Neuron (in vitro differentiated cells): ENCODE data around the gene FIS1.

Experiments used
- H2AFZ ChIP-seq: one replicate; pipeline ENCODE4 v1.6.1; 2013; ENCODE audit warnings: low read depth, mild to moderate bottlenecking, inconsistent platforms, low read length, moderate library complexity
- H3K27me3 ChIP-seq: one replicate; pipeline ENCODE4 v1.6.1; 2013; ENCODE audit warnings: low read length; ENCODE audit not compliant: insufficient read depth
- H3K36me3 ChIP-seq: one replicate; pipeline ENCODE4 v1.6.1; 2013; ENCODE audit warnings: low read length; ENCODE audit not compliant: insufficient read depth
- H3K4me1 ChIP-seq: one replicate; pipeline ENCODE4 v1.6.1; 2013; ENCODE audit warnings: low read length; ENCODE audit not compliant: insufficient read depth
- H3K4me3 ChIP-seq: 2 replicates; pipeline ENCODE4 v1.5.1; 2013; ENCODE audit warnings: mild to moderate bottlenecking, low read length, moderate library complexity
- H3K9me3 ChIP-seq: one replicate; pipeline ENCODE4 v1.6.1; 2013; ENCODE audit warnings: low read length

The FIS1 gene

DNA sequence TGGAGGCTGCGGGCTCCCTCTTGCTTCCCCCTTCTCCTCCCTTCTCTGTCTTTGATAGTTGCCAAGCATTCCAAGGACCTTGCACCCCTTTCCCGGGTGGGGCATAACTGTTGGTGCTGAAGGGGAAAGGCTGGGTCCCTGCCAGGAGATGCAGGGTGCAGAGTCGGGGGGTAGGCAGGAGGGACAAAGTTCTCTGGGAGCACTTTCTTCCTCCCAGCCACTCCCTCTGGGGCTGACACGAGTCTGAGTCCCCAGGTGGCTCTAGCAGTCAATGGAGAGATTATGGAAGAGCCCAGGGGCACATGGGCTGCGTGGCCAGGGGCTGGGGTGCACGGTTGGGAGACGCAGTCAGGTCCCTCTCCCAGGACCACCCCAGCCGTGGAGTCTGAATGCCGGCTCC, 9.4 kb downstream of the FIS1 start:
- Histone ChIP-seq H3K4me1 (no peaks in the 10 kb centered on the region), H3K4me3 (no peak overlapping the region), H3K9me3 (no peaks in the 10 kb centered on the region), H3K27me3 (no peaks in the 10 kb centered on the region), H2AFZ (no peak overlapping the region), H3K36me3 (peaks cover 23% of the 10 kb centered on the region)

DNA sequence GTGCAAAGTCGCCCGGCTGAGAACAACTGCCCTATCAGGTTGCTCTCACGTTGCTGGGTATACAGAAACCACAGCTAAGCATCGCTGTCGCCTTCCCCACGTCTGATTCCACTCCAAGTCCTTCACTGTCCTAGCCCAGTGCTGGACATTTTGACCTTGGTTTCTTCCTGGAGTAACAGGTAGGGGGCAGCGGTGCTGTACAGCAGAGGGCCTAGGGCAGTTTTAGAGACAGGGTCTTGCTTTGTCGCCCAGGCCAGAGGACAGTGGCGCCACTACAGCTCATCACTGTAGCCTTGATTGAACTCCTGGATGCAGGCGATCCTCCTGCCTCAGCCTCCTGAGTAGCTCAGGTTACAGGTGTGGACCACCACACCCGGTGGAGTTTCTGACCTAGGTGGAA, 9.8 kb downstream of the FIS1 start:
- H3K4me1 ChIP-seq = no peaks in the 10 kb centered on the region
- no peak overlapping the region for H3K4me3 ChIP-seq
- peaks cover 18% of the 10 kb centered on the region for H3K36me3 ChIP-seq
- no peaks in the 10 kb centered on the region for H3K9me3 ChIP-seq
- H3K27me3 ChIP-seq = no peaks in the 10 kb centered on the region
- no peak overlapping the region for H2AFZ ChIP-seq

DNA sequence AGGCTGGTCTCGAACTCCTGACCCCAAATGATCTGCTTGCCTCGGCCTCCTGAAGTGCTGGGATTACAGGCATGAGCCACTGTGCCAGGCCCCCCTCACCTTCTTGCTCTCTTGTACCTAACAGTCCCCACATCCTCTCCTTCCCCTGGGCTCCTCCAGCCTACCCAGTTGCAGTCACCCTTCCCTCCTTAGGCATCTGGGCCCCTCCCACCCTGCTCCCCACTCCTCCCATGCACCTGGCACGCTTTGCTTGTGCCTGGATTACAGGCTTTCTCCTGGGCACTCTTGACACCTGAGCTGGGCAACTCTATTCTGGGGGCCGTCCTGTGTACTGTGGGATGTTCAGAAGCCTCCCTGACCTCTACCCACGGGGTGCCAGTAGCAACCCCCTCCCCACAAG, 10.2 kb downstream of the FIS1 start:
- Histone ChIP-seq H2AFZ (no peak overlapping the region), H3K4me3 (no peak overlapping the region), H3K36me3 (peaks cover 16% of the 10 kb centered on the region), H3K27me3 (no peaks in the 10 kb centered on the region), H3K9me3 (no peaks in the 10 kb centered on the region), H3K4me1 (no peaks in the 10 kb centered on the region)

DNA sequence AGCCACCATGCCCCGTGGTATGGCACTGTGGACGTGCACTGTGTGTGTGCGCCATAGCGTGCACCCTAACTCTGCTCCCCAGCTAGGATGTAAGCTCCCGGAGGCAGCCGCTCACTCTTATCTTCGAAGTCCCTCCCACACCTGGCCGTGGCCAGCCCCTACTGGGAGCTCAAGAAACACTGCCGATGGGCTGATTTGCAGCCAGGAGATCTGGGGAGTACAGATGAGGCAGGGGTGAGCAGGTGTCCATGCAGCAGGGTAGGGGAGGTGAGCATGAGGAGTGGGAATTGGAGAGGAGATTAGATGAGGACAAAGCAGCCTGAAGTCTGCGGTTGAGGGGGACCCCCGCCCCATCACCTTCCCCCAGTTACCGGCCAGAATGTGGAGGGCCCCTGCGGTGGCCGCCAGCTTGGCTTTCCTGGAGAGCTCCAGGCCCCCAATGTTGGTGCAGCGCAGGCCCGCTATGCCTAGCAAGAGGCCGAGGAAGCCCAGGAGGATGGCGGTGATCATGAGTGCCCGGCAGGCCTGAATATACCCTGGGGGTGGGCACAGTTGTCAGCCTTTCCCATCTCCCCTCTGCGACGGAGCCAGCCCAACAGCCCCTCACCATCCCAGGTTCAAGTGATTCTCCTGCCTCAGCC, 10.9 kb downstream of the FIS1 start:
- H3K4me3 ChIP-seq = no peak overlapping the region
- H3K36me3 ChIP-seq = peaks cover 9% of the 10 kb centered on the region
- H2AFZ ChIP-seq = no peak overlapping the region

DNA sequence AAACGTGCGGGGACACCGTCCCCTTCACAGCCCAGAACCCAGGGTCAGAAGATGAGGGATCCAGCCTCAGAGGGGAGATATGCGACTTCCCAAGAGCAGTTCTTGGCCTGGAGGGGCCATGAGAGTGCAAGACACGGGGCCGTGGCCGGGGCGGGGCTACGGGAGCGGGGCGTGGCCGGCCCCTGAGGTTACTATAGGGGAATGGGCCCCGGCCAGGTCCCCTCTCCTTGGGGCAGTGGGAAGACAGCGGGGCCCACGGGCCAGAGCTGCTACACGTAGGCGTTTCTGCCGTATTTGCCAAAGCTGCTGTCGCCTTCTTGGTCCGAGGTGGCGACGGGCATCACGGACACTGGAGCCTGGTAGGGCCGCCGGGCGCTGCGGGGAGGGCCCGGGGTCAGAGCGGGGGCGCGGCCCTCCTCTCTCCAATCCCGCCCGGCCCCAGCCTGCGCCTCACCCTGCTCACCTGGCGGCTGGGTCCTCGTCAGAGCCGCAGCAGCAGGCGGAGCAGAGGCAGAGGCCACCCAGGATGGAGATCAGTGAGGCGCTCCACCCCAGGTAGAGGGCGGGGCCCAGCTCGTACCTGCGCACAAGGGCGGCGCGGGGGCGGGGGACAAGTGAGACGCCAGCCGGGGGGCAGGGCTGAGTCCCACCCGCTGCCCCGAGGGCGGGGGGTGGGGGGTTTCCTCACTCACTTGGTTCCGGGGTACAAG, 12.6 kb downstream of the FIS1 start:
- no peaks in the 10 kb centered on the region for H3K9me3 ChIP-seq
- no peaks in the 10 kb centered on the region for H3K27me3 ChIP-seq
- H2AFZ ChIP-seq = no peak overlapping the region
- peaks cover 5% of the 10 kb centered on the region for H3K36me3 ChIP-seq
- no peak overlapping the region for H3K4me3 ChIP-seq
- no peaks in the 10 kb centered on the region for H3K4me1 ChIP-seq

More for the DNA sequence above, 10.9 kb downstream of the FIS1 start:
- Histone ChIP-seq H3K27me3 (no peaks in the 10 kb centered on the region), H3K4me1 (no peaks in the 10 kb centered on the region), H3K9me3 (no peaks in the 10 kb centered on the region)

GRCh38 chr7:101231644-101232043, 13.2 kb downstream of the FIS1 start:
- Histone ChIP-seq H3K9me3 (no peaks in the 10 kb centered on the region), H3K27me3 (no peaks in the 10 kb centered on the region), H3K4me1 (no peaks in the 10 kb centered on the region), H2AFZ (no peak overlapping the region), H3K36me3 (peaks cover 7% of the 10 kb centered on the region), H3K4me3 (no peak overlapping the region)

DNA sequence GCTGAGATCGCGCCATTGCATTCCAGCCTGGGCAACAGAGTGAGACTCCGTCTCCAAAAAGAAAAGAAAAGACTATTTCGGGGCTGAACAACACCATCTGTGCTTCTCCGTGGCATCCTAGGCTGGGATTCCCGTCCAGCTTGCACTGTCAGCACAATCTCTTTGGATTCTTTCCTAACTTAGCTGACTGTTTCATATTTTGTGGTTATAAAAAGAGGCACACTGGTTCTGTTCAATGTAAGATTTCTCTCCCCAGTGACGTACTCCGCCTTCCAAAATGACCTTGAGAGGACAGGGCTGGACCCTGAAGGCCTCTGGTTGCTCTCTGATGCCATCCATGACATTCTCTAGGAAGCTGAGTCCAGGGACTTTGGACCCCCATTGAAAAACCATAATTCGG, 18.2 kb downstream of the FIS1 start:
- Histone ChIP-seq H3K9me3 (no peaks in the 10 kb centered on the region), H2AFZ (no peak overlapping the region), H3K4me3 (no peak overlapping the region), H3K27me3 (no peaks in the 10 kb centered on the region), H3K4me1 (no peaks in the 10 kb centered on the region), H3K36me3 (peaks cover 31% of the 10 kb centered on the region)

GRCh38 chr7:101225650-101226049, 19.2 kb downstream of the FIS1 start:
- H3K36me3 ChIP-seq = peaks cover 31% of the 10 kb centered on the region
- H3K9me3 ChIP-seq = no peaks in the 10 kb centered on the region
- H3K4me1 ChIP-seq = no peaks in the 10 kb centered on the region
- H3K27me3 ChIP-seq = no peaks in the 10 kb centered on the region
- H3K4me3 ChIP-seq = no peak overlapping the region
- H2AFZ ChIP-seq = no peak overlapping the region

GRCh38 chr7:101223528-101223927, 21.4 kb downstream of the FIS1 start:
- Histone ChIP-seq H3K27me3 (no peaks in the 10 kb centered on the region), H3K4me1 (peaks cover 6% of the 10 kb centered on the region), H3K4me3 (no peak overlapping the region), H3K36me3 (peaks cover 31% of the 10 kb centered on the region), H2AFZ (no peak overlapping the region), H3K9me3 (no peaks in the 10 kb centered on the region)

GRCh38 chr7:101222275-101222830, 22.5 kb downstream of the FIS1 start:
- Histone ChIP-seq H3K9me3 (no peaks in the 10 kb centered on the region), H3K4me3 (no peak overlapping the region), H3K36me3 (peaks cover 29% of the 10 kb centered on the region), H3K4me1 (peaks cover 8% of the 10 kb centered on the region), H2AFZ (no peak overlapping the region), H3K27me3 (no peaks in the 10 kb centered on the region)

DNA sequence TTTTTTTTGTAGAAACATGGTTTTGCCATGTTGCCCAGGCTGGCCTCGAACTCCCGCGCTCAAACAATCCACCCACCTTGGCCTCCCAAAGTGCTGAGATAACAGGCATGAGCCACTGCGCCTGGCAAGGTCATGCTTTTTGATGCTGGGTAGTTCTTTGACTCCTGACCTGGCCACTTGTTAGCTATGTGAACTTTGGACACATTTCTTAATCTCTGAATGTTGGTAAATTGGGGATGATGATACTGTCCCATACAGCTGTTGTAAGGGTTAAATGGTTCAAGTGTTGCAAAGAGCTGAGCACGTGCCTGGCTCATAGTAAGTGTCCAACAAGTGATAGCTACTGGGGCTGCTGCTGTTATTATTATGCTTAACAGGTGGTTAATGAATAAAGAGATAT, 24.6 kb downstream of the FIS1 start:
- H3K9me3 ChIP-seq = no peaks in the 10 kb centered on the region
- H2AFZ ChIP-seq = no peak overlapping the region
- H3K4me1 ChIP-seq = peaks cover 14% of the 10 kb centered on the region
- H3K27me3 ChIP-seq = no peaks in the 10 kb centered on the region
- no peak overlapping the region for H3K4me3 ChIP-seq
- peaks cover 21% of the 10 kb centered on the region for H3K36me3 ChIP-seq

GRCh38 chr7:101218236-101219125, 26.4 kb downstream of the FIS1 start:
- peak overlapping the region; percentile 68 for H3K4me3 ChIP-seq

More at GRCh38 chr7:101218236-101219125, 26.4 kb downstream of the FIS1 start:
- H3K9me3 ChIP-seq = no peaks in the 10 kb centered on the region
- H3K27me3 ChIP-seq = no peaks in the 10 kb centered on the region
- H3K4me1 ChIP-seq = peaks cover 14% of the 10 kb centered on the region
- peak overlapping the region; percentile 42 for H2AFZ ChIP-seq
- H3K36me3 ChIP-seq = peaks cover 10% of the 10 kb centered on the region
